GM19324 (cell line): ENCODE measurements around the gene ZKSCAN1.

Experiments used
- ATAC-seq: cut with Tn5 transposase; IDR thresholded peaks from one replicate; pipeline ENCODE4 v1.9.1; 2021; ENCODE audit warnings: mild to moderate bottlenecking, moderate library complexity; ENCODE audit not compliant: unreplicated experiment, low FRiP score

The ZKSCAN1 gene

GRCh38 chr7:100074841-100075240 is 59.4 kb downstream of the ZKSCAN1 start:
- no peak for ATAC-seq

- ATAC-seq, result no peak
Observed at GRCh38 chr7:100075418-100075817, 60.0 kb downstream of the ZKSCAN1 start.

- no peak for ATAC-seq
Observed at GRCh38 chr7:100077205-100077604, 61.8 kb downstream of the ZKSCAN1 start.

- no peak for ATAC-seq
Observed at GRCh38 chr7:100079024-100079560, 63.7 kb downstream of the ZKSCAN1 start.

- no peak for ATAC-seq
Observed at GRCh38 chr7:100080907-100081534, 65.6 kb downstream of the ZKSCAN1 start.

GRCh38 chr7:100081535-100082102 is 66.2 kb downstream of the ZKSCAN1 start, which contains the start of gene ZNF3:
ZNF3 (minus strand) TSS chr7:100081723; CDS start chr7:100077357, 4,366 bp downstream.
- ATAC-seq, result peak; percentile 85

- ATAC-seq, result no peak
Observed at GRCh38 chr7:100082978-100083377, 67.6 kb downstream of the ZKSCAN1 start.

- no peak for ATAC-seq
Observed at GRCh38 chr7:100085515-100085914, 70.1 kb downstream of the ZKSCAN1 start.

- ATAC-seq, result no peak
Observed at GRCh38 chr7:100087055-100087750, 71.8 kb downstream of the ZKSCAN1 start.

- ATAC-seq, result no peak
Observed at GRCh38 chr7:100088095-100088620, 72.8 kb downstream of the ZKSCAN1 start.

GRCh38 chr7:100088621-100089457 is 73.4 kb downstream of the ZKSCAN1 start, which contains the start of gene COPS6:
COPS6 (plus strand) TSS chr7:100088969; CDS start chr7:100088991, 22 bp downstream.
- ATAC-seq, result peak; percentile 61

GRCh38 chr7:100089458-100090196 is 74.2 kb downstream of the ZKSCAN1 start:
- no peak for ATAC-seq

- no peak for ATAC-seq
Observed at GRCh38 chr7:100090527-100091410, 75.4 kb downstream of the ZKSCAN1 start.
